Kasumi-1 (cell line): ENCODE results near the gene TFDP2.
A peak's percentile ranks its signal among the peaks of the same experiment; 100 is the strongest.
"Not testable (repeated sequence)": the region's sequence is repeated elsewhere in the genome, so short reads cannot be mapped to it uniquely, and the experiment has no call there.

Experiments
- DNase-seq, 2 experiments: peaks; one replicate each; lab custom pipeline; 2025; lab: John Stamatoyannopoulos, UW

The TFDP2 gene, protein sequence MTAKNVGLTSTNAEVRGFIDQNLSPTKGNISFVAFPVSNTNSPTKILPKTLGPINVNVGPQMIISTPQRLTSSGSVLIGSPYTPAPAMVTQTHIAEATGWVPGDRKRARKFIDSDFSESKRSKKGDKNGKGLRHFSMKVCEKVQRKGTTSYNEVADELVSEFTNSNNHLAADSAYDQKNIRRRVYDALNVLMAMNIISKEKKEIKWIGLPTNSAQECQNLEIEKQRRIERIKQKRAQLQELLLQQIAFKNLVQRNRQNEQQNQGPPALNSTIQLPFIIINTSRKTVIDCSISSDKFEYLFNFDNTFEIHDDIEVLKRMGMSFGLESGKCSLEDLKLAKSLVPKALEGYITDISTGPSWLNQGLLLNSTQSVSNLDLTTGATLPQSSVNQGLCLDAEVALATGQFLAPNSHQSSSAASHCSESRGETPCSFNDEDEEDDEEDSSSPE

DNA sequence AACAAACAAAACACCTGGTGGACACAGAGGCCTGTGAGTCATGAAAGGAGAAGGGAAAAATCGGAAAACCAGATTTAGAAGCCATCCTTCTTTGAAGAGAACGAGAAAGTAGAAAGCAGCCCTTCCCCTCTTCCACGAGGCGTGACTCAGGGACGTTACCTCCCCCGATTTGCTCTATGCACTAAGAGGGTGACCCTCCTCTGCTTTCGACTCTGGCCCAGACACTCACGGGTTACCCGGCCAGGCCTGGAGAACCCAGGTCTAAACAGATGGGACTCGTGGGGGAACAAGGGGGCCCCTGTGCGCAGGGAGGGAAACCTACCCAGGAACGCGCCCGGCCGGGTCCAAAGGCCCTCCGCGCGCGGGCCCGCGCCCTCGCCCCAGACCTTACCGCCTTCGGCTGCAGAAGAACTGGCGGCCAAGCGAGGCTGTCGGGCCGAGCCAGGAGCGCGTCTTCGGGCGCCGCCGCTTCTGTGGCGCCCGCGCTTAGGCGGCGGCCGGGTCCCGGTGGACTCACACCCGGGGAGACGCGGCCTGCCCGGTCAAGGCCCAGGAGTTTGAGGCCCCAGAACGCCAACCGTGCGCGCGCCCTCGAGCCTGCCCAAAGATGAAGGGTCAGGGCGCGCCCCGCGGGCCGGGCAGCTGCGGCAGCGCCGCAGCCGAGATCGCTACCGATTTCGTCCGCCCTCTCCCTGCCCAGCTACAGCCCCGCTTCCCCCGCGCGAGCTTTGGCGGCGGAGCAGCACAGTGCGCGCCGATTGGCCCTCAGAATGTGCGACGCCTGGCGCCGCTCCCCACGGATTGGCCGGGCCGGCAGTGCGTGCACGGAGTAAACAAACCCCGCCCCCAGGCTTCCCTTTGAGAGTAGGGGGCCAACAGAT is at the start of gene TFDP2:
TSS of gene TFDP2 (minus strand) at position 753 of the 881 bp plus-strand sequence. CDS start 47,795 bp downstream, outside the sequence.
- peak; percentile 78 to 82 for DNase-seq

DNA sequence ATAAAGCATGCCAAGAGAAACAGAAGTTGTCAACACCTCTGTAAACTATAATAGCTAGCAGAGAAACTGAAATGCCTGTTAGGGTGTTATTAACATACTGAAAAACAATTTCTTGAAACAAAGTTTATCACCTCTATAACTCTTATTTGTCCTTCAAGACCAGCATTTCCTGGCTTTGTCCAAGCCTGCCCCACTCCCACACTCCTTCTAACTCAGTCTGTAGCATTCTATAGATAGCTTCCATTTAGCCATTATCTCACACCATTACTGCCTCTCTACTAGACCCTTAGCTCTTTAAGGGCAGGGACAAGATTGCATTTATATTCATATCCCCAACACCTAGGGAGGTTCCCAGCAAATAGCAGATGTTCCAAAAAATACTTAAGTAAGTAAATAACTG is 39.5 kb upstream of the TFDP2 start:
- DNase-seq: no peak

DNA sequence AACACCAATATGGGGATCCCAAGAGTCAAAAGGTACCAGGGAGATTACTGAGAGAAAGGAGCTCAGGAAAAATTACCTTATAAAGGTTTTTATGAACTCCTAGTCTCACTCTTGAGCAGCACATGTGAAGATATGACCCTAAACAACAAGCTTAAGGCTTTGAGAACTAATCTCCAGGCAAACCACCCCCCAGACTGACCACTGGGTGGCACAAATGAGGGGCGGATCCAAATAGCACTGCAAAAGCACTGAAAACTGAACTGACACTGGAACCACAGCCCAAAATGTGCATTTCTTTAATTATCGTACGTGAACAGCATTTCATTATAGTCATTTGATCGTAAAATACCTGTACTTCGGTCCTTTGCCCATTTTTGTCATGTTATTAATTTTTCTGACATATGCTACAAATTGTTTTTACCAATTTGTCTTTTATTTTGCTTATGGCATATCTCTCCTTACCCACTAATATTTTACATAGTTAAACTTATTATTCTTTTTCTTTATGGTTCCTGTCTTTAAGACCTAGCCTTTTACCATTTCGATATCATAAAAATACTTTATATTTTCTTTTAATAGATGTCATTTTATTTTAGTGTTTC is 31.5 kb upstream of the TFDP2 start:
- peak; percentile 42 to 64 for DNase-seq

DNA sequence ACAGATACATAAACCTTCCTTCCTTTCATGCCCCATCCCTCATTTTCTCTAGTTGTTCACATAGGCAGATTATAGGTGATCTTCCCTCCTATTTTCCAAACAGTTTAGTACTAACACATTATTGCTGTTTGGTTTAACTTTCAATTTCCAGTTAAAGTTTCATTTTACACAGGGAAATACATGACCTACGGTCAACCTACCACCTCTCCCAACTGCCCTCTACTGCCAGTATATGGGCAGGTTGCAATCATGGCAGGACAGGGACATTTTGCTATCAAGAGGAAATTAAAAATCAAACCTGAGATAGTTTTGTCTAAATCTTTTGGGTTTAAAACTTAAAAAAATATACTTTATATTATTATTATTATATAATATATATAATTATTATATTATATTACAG is 26.1 kb upstream of the TFDP2 start:
- DNase-seq: no peak

DNA sequence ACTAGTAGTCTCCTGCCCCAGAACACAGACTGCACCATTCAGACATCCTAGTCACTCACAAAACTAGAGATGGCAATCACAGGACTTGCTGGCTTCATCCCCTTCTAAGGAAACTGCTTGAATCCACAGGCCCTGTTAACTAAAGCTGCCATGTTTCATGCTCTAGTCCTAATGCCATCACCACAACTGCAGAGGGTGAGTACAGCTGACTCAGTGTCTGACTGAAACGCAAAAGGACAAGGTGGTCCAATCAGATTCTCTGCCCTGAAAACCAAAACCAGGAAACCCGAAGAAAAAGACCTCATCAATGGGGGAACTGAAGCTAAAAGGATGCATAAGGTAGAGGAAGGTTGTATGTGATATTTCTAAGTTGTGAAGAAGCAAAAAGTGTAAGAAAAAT is 25.2 kb upstream of the TFDP2 start:
- DNase-seq: no peak

DNA sequence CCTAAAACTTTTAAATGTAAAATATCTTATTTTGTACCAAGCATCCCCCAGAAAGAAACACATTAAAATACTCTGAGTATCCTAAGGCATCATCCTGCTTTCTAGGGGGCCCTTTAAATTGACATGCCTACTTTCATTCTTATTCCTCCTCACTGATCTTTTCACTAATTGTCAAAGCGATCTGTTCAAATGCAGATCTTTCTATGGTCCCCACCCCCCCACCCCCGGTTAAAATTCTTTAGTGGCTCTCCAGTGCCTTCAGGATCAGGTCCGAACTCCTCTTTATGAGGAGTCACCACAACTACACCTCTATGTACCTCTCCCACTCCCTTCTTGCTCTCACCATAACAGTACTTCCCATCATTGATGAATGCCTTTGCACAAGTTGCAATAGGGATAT is 19.2 kb upstream of the TFDP2 start:
- DNase-seq: no peak

DNA sequence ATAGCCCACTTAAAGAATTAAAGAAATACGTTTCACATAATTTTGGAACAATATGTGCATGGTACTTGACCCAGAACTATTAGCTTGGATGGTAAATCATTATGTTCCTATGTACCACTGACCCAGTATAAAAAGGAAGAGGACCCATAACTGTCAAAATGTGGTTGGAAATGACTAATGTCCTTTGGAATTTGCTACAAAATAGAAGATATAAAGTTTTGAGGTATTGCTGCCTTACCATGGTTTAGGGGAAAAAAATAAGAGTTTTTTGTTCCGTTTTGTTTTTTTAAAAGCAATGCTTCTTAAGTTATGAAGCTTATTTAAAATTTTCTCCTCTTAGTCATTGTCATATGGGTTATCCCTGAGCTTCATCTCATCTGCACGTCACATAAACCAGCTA is 15.8 kb upstream of the TFDP2 start:
- no peak for DNase-seq

DNA sequence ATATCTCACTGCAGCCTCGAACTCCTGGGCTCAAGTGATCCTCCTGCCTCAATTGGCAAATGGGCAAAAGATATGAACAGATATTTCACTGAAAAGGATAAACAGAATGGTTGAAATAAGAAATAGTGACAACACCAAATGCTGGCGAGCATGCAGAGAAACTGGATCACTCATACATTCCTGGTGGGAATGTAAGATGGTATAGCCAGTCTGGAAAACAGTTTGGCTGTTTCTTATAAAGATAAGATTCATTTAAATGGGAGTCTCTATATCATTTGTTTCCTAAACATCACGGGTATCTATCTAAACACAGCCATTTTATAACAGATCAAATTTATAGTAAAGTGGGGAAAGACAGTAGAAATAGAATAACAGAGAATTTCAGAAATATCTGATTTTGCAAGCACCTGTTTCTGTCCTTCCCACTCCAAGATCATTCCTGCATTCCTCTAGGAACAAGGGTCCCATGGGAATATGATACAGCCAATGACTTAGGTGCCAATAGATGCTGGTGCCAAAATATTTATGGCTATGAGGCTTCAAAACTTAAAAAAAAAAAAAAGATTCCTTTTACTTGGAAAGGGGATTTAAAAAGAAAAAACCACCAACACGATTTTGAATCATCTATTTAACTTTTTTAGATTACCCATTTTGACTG is 9.9 kb upstream of the TFDP2 start:
- no peak for DNase-seq

DNA sequence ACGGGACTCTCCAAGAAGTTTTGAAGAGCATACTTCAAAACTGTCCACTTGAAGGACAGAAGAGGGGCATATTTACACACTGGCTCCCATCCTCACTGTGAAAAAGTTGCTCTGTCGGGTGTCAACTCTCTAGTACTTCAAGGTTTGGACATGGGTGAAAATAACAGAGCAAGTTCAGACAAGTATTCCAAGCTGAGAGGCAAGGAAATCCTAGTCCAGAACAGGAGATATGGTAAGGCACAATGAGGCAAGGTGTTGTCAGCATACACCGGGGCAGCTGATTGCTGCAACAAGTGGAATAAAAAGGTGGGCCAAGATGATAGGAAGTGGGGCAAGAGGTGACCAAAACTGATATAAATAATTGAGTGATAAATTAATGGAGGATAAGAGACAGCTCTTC is 4.8 kb upstream of the TFDP2 start:
- no peak for DNase-seq

DNA sequence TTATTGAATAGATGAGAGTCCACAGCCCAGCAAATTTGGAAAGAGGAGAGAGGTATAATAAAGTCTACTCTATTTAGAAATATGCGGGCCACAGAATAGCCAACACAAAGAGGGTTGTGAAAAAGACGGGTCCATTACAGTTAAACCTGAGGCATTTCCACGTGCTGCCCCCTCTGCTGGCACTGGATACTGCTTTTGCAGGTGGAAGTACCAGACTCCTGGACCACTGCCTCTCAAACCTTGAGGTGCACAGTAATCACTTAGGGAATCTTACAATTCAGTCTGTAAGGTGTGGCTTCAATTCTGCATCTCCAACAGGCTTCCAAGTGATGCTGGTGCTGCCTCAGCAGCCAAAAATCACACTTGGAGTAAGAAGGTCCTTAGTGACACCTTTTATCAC is 3.0 kb upstream of the TFDP2 start:
- no peak for DNase-seq

DNA sequence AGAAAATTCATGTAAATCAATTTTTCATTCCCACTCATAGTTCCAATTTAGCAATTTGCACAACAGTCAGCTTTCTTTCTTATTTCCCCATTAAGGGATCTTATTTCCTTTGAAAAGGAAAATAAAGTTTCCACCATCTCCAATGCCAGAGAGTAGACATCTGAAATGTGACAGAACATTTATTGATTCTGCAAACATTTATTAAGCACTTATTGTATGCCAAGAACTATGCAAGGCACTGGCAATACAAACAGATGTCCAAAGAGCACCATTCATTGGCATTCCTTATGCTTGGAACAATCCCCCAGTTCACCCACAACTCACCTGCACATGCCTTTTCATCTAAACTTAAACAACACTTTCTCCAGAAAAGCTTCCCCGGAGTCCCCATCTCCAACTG is 2.5 kb upstream of the TFDP2 start:
- no peak for DNase-seq

DNA sequence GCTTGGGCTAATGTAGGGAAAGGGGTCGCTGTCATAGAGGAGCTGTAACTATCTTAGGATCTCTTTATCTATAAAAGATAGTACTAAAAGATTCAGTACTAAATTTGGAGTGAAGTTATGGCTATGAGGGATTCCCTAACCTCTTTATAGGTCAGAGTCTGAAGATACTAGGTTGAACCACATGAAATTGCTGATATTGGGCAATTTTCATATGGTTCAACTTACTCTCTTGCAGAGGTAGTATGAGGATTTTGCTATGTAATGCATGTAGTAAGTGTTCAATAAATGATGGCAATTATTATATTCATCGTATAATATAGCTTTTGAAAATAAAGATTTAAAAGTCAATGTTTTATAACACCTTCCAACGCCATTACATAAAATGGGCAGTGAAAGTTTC is 1.9 kb upstream of the TFDP2 start:
- DNase-seq: no peak

DNA sequence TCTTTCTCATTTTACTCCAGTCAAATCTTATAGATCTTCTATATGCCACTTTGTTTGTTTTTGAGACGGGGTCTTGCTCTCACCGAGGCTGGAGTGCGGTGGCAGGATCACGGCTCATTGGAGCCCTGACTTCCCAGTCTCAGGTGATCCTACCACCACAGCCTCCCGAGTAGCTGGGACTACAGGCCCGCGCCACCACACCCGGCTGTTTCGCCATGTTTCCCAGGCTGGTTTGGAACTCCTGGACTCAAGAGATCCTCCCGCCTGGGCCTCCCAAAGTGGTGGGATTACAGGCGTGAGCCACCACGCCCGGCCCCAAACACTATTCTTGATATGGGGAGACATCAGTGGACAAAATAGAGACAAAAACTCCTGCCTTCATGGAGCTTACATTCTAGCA is 927 bp upstream of the TFDP2 start:
- no peak for DNase-seq

DNA sequence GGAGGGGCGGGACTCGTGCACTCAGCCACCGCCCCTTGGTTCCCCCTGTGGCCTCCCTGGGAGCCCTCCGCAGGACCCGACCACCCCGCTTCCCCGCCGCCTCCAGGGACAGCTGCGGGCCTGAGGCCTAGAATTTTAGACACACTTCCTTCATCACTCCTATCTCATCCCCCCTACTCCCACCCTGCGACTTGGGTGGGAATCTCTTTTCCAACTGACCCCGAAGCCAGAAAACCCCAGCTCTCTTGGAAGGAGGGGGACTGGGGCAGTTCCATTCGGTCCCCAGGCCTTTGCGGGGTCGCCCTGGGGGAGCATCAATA is 289 bp upstream of the TFDP2 start:
- no peak for DNase-seq

DNA sequence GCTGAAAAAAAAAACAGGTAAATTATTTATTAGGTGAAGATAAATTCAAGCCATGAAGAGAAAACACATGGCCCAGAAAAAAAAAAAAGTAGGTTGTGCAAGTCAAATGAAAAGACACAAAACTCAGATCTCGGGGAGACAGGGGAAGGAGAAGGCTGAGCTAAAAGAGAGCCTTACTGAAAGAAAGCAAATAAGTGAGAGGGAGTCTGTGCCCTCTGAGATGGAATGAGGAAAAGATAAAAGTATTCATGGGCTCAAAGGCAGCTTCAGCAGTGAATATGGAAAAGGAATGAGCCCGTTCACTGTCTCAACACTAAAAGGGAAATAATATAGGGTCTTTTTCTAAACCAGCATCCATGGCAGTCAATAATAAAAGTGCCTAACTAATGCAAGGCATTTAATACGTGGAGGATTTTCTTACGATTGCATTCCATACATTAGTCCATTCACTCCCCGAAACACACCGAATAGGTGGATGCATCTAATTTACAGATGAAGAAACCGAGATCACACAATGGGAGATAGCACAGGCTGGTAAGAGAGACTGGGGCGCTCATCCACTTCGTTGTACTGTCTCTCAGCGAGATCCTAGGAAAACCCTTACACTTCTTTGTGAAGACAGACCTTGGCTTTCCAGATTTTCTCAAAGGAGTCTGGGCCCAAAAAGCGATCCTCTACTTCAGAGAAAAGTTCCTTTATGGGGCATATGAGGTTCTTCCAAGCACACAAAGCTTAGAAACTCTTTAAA is 1.1 kb downstream of the TFDP2 start:
- DNase-seq: peak in 1 of 2 experiments; percentile 31

DNA sequence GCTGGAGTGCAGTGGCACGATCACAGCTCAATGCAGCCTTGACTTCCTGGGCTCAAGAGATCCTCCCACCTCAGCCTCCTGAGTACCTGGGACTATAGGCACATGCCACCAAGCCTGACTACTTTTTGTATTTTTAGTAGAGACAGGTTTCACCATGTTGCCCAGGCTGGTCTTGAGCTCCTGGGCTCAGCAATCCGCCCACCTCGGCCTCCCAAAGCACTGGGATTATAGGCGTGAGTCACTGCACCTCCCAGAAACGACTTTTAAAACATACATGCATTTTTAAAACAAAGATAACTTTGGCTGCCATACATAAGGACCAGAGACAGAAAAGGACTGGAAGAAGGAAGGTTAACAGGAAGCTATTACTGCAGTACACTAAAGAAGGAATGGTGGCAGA is 4.8 kb downstream of the TFDP2 start:
- not testable (repeated sequence) for DNase-seq

DNA sequence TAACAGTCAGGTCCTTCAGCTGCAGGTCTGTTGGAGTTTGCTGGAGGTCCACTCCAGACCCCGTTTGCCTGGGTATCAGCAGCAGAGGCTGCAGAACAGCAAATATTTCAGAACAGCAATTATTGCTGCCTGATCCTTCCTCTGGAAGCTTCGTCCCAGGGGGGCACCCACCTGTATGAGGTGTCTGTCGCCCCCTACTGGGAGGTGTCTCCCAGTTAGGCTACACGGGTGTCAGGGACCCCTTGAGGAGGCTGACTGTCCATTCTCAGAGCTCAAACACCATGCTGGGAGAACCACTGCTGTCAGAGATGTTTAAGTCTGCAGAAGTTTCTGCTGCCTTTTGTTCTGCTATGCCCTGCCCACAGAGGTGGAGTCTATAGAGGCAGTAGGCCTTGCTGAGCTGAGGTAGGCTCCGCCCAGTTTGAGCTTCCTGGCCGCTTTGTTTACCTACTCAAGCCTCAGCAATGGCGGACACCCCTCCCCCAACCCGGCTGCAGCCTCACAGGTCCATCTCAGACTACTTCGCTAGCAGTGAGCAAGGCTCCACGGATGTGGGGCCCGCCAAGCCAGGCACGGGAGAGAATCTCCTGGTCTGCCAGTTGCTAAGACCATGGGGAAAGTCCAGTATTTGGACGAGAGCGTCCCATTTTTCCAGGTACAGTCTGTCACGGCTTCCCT is 8.6 kb downstream of the TFDP2 start:
- DNase-seq: not testable (repeated sequence)

DNA sequence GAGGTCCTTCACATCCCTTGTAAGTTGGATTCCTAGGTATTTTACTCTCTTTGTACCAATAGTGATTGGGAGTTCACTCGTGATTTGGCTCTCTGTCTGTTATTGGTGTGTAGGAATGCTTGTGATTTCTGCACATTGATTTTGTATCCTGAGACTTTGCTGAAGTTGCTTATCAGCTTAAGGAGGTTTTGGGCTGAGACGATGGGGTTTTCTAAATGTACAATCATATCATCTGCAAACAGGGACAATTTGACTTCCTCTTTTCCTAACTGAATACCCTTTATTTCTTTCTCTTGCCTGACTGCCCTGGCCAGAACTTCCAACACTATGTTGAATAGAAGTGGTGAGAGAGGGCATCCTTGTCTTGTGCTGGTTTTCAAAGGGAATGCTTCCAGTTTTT is 12.3 kb downstream of the TFDP2 start:
- not testable (repeated sequence) for DNase-seq

DNA sequence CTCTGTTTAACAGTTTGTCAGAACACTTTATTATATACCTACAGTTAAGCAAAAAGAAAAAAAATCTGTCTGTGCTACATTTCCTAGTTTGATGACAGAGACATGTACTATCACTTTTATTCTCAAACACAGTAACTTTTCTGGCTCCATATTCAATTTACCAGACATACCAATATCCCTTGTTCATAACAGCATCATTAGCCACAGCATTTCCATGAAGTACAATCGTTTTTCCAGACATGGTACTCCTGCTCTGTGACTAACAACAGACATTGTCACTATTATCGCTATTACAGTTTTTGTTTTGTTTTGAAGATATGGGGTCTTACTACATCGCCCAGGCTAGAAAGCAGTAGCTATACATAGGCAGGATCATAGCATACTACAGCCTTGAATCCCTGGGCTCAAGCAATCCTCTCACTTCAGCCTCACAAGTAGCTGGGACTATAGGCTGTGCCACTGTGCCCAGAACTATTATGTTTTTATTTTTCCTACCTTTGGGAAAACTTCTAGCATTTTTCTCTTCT is 14.5 kb downstream of the TFDP2 start:
- no peak for DNase-seq

DNA sequence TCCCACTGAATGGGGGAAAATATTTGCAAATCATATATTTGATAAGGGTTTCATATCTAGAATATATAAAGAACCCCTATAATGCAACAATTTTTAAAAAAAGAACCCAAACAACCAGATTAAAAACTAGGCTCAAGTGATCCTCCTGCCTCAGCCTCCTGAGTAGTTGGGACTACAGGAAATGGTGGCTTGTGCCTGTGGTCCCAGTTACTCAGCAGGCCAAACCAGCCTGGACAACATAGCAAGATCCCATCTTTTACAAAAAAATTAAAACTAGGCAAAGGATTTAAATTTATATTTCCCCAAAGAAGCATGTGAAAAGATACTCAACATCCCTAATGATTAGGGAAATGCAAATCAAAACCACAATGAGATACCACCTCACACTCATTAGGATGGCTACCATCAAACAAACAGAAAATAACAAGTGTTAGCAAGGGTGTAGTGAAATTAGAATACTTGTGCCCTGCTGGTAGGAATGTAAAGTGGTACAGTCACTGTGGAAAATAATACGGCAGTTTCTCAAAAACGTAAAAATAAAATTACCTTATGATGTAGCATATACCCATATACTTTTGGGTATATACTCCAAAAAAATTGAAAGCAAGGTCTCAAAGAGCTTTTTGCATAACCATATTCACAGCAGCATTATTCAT is 19.7 kb downstream of the TFDP2 start:
- DNase-seq: no peak
